Measurements from ENCODE around the gene NUP98.
"Not testable (repeated sequence)": the region's sequence is repeated elsewhere in the genome, so short reads cannot be mapped to it uniquely, and the experiment has no call there.

The NUP98 gene

GRCh38 chr11:3799143-3799542 is 1.8 kb upstream of the NUP98 start:
- DNase-seq (ENCODE audit: low read depth in 3 of 3) = no peak

DNA sequence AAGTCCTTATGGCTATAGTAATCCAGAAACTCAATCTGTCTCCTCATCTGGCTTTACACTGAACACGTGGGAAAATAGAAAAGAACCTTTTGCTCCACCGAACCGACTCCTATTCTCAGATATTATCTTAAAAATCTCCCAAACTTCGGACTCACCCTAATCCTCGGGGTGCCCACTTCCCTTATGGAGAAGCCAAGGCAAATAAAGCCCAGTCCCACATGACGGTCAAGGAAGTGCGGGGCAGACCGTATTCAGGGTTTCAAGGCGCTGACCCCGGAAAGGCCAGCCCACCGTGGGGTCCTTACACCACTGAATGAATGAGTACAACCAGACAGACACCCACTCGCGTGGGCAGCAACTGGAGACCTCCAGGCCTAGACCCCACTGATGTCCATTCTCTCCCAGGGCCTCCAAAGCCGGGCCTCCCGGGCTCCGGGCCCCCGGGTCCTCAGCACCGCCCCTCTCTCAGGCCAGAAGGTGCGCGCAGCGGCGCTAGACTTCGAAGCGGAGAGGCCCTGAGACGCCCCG is 489 bp downstream of the NUP98 start:
- peak in 1 of 3 experiments; percentile 22 for DNase-seq (ENCODE audit: low read depth in 3 of 3)

GRCh38 chr11:3796346-3796745 is 1.0 kb downstream of the NUP98 start:
- DNase-seq (ENCODE audit: low read depth in 3 of 3) = no peak

DNA sequence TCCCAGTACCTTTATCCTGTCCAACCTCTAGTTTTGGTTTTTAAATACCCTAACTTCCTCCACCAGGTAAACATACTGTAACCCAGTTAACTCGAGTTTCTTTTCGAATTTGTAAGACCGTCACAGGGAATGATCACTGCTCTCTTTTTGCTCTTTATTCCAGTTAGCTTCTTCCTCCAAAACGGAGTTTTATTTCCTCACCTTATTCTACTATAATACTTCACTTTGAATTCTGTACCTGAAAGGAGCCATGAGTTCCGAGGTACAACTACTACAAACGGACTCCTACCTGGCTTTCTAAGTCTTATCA is 1.4 kb downstream of the NUP98 start:
- DNase-seq (ENCODE audit: low read depth in 3 of 3) = no peak

DNA sequence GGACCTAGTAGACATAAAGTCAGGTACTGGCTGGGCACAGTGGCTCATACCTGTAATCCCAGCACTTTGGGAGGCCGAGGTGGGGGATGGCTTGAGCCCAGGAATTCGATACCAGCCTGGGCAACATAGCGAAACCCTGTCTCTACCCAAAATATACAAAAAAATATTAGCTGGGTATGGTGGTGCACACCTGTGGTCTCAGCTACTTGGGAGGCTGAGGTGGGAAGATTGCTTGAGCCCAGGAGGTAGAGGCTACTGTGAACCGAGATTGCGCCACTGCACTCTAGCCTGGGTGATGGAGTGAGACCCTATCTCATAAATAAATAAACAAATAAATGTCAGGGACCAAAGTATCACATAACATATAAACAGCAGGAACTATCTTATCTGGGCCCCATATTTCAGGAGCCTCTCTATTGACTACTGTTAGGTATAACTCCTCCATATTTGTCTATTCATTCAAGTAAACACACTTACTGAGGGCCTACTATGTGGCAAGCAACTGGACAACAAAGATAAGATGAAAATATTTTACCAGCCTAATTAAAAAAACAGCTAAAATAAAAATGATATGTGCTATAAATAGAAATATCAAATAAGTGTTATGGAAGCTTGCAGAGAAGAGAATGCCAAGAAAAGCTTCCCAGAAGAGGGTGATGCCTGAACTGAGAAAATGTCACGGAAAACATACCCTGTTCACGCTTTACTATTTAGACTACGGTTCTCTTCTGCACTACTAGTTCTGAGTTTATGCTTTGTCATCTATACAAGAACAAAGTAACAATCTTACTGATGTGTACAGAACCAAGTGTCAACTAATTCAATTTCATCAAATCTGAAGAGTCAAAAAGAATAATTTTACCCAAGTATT is 2.0 kb downstream of the NUP98 start:
- DNase-seq (ENCODE audit: low read depth in 3 of 3) = no peak

DNA sequence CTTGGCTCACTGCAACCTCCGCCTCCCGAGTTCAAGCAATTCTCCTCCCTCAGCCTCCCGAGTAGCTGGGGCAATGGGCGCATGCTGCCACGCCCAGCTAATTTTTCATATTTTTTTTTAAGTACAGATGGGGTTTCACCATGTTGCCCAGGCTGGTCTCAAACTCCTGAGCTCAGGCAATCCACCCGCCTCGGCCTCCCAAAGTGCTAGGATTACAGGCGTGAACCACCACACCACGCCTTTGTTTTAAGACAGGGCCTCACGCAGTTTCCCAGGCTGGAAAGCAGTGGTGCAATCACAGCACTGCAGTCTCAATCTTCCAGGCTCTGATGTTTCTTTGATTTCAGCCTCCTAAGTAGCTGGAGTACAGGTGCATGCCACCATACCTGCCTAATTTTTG is 3.0 kb downstream of the NUP98 start:
- not testable (repeated sequence) for DNase-seq (ENCODE audit: low read depth in 3 of 3)

DNA sequence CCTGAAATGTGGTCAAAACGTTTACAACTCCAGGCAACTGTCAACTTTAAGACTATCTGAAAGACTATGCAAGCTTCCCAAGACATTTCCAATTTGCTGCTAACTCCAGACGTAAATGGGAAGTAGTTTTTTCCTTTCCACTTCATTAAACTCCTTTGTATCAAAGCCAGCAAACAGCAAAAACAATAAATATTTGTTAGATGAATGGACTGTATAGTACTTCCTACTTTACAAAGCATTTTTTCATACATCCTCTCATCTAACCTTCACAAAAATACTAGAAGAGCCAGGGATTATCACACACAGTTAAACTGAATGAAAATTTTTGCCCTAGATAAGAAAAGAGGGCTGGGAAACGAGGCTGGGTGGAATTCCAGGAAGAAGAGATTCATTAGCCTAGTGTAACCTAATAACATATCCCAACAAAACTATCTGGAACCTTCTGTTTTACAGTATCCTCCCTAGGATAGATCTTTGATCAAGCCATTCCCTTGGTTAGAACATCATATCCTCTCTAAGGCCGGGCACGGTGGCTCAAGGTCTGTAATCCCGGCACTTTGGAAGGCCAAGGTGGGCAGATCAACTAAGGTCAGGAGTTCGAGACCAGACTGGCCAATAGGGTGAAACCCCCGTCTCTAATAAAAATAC is 10.4 kb downstream of the NUP98 start:
- no peak for DNase-seq (ENCODE audit: low read depth in 3 of 3)

- DNase-seq (ENCODE audit: low read depth in 3 of 3) = no peak
Observed at GRCh38 chr11:3783611-3784010, 13.7 kb downstream of the NUP98 start.

DNA sequence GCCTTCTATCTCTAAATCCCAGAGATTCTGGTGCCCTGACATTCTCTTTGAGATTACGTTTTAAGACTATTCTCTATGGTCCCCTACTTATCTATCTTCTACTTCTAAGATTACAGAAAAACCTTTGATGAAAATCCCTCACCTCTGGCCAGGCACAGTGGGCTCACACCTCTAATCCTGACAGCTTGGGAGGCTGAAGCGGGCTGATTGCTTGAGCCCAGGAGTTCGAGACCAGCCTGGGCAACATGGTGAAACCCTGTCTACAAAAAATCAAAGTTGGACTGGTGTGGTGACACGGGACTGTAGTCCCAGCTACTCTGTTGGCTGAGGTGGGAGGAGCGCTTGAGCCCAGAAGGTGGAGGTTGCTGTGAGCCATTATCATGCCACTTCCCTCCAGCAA is 14.4 kb downstream of the NUP98 start:
- DNase-seq (ENCODE audit: low read depth in 3 of 3) = no peak

DNA sequence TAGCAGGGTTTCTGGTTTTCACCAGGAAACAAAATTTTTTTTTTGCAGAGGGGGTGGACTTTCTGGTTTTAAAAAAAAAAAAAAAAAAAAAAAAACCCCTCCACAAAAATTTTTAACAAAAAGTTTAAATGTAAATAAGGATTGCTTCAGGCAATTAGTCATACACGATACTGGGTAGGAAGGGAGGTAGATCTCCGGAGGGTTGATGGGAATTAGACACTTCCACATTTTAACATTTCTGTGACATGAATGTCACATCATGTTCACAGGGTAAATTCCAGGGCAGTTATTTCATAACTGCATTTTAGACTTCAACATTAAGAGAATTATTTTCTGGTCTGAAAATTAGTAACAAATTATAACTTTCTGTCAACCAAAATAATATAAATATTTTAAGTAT is 15.9 kb downstream of the NUP98 start:
- no peak for DNase-seq (ENCODE audit: low read depth in 3 of 3)

DNA sequence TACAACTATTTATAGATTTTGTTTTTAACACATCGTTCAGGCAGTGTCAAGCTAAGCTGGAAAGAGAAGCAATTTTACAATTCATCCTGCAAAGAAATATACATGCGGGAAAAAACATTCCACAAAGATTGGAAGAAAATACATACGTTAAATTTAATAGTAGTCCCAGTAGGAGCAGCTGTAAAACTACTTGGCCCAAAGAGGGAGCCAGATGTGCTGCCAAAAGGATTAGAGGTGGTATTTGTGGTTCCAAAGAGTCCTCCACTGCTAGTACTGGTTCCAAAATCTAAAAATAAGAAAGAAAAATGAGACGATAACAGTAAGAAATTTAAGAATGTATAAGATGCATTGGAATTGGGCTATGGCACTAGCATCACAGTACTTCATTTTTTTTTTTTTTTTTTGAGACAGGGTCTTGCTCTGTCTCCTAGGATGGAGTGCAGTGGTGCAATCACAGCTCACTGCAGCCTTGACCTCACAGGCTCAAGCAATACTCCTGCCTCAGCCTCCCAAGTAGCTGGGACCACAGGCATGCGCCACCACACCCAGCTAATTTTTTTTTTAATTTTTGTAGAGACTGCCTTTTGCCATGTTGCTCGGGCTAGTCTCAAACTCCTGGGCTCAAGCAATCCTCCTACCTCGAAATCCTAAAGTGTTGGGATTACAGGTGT is 21.5 kb downstream of the NUP98 start:
- DNase-seq (ENCODE audit: low read depth in 3 of 3) = no peak

- DNase-seq (ENCODE audit: low read depth in 3 of 3) = no peak
Observed at GRCh38 chr11:3773180-3773579, 24.2 kb downstream of the NUP98 start.

GRCh38 chr11:3767536-3767935 is 29.8 kb downstream of the NUP98 start:
- DNase-seq (ENCODE audit: low read depth in 3 of 3) = no peak

DNA sequence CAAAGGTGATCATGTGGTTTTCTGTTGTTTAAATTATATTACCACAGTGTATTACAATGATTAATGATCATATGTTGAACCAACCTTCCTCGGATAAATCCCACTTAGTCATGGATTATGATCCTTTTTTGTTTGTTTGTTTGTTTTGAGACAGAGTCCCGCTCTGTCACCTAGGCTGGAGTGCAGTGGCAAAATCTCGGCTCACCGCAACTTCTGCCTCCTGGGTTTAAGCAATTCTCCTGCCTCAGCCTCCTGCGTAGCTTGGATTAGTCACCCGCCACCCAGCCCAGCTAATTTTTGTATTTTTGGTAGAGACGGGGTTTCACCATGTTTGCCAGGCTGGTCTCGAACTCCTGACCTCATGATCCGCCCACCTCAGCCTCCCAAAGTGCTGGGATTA is 30.5 kb downstream of the NUP98 start:
- DNase-seq (ENCODE audit: low read depth in 3 of 3) = not testable (repeated sequence)

GRCh38 chr11:3764266-3764665 is 33.1 kb downstream of the NUP98 start:
- no peak for DNase-seq (ENCODE audit: low read depth in 3 of 3)

DNA sequence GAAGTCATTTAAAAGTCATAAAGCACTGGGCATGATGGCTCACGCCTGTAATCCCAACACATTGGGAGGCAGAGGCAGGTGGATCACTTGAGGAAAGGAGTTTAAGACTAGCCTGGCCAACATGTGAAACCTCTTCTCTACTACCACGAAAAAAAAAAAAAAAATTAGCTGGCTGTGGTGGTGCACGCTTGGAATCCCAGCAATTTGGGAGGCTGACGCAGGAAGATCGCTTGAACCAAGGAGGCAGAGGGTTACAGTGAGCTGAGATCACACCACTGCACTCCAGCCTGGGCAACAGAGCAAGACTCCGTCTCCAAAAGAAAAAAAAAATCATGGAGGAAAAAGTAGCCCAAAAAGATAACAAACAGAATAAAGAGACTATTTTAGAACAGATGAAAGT is 42.2 kb downstream of the NUP98 start:
- no peak for DNase-seq (ENCODE audit: low read depth in 3 of 3)

DNA sequence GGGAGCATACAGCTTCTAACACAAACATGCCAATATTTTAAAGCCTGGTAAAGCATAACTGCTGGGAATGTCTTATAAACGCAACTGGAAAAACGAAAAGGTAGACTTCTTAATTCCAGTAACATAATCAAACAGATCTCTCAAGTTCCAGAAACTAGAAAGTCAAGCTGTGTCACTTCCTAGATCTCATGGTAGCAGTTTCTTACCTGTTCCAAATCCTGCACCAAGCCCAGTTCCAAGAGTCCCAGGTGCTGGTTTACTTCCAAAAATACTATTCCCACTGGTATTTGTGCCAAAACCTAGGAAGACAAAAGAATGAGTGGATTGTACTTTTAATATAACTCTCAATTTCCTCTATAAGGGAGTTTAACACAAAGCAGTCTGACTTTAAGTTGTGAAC is 44.2 kb downstream of the NUP98 start:
- no peak for DNase-seq (ENCODE audit: low read depth in 3 of 3)

- DNase-seq (ENCODE audit: low read depth in 3 of 3) = no peak
Observed at GRCh38 chr11:3747704-3748103, 49.6 kb downstream of the NUP98 start.

DNA sequence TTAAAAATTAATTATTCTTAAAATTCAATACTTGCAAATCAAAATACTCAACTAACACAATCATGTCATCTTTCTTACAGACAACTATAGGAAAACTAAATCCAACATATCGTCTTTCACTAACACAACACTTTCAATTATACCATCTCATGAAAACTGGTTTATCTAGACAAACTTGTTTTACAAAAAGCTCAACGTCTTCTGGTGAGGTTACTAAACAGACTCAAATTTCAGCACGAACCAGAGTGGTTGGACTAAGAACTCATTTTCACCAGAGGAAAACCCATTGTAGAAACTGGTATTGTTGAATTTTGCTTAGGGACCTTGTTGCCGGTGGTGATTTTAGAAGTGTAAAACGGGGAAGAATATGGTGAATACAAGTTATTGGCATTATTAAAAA is 52.2 kb downstream of the NUP98 start:
- no peak for DNase-seq (ENCODE audit: low read depth in 3 of 3)

DNA sequence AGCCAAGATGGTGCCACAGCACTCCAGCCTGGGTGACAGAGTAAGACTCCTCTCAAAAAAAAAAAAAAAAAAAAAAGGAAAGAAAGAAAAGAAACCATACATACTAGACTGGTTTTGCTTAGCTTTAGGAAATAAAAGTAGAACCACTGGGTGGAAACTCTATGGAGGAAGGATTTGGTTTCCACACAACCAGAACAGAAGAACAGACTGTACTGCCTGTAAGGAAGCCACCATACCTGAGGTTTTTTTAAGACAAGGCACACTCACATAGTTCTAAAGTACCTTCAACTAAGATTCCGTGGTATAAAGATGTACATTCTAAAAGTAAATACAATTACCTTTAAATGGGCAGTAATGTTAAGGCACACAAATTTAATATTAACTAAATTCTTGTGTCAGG is 58.6 kb downstream of the NUP98 start:
- no peak for DNase-seq (ENCODE audit: low read depth in 3 of 3)

- no peak for DNase-seq (ENCODE audit: low read depth in 3 of 3)
Observed at GRCh38 chr11:3738241-3738640, 59.1 kb downstream of the NUP98 start.

DNA sequence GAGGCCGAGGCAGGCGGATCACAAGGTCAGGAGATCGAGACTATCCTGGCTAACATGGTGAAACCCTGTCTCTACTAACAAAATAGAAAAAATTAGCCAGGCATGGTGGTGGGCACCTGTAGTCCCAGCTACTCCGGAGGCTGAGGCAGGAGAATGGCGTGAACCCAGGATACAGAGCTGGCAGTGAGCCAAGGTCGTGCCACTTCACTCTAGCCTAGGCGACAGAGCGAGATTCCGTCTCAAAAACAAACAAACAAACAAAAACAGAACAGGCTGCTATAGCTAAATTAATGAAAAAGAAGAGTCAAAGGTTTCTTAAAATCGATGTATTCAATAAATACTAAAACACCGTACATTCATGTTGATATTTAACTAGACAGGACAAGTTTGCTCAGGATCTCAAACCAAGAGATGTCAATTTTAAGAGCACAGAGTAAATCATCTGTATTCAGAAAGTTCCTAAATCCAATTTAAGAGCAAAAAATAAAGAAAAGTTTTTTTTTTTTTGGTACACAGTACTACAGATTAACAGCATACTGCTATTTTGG is 59.9 kb downstream of the NUP98 start:
- no peak for DNase-seq (ENCODE audit: low read depth in 3 of 3)

DNA sequence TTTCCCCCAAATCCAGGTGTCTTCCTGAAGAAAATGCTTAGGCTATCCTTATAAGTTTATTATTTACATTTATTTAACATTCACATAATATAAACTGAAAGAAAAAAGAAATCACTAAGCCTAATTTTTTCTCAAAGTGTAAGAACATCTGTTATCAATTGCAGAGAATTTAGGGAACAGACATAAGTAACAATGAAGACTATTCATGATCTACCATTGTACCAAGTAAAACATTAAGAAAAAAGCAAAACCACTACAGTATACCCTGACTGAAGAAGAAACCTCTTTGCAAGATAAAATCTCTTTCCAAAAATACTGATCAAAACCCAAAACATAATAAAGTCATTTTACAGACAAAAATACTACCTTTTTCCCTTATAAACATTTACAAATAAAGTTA is 60.5 kb downstream of the NUP98 start:
- no peak for DNase-seq (ENCODE audit: low read depth in 3 of 3)

Data from stimulated activated CD4-positive, alpha-beta T cell treated with anti-CD3 and anti-CD28 coated beads, TNF-alpha, amount 100 ng/mL, for 24 hours (primary cell).